ENCODE data around the gene ATP5PD.
"Not testable (repeated sequence)": the region's sequence is repeated elsewhere in the genome, so short reads cannot be mapped to it uniquely, and the experiment has no call there.

Gene ATP5PD

GRCh38 chr17:75077072-75077495, 30.3 kb upstream of the ATP5PD start:
- DNase-seq = no peak

GRCh38 chr17:75075597-75076336, 29.0 kb upstream of the ATP5PD start:
- DNase-seq = no peak

GRCh38 chr17:75074532-75074931, 27.8 kb upstream of the ATP5PD start:
- no peak for DNase-seq

GRCh38 chr17:75073618-75074047, 26.9 kb upstream of the ATP5PD start:
- DNase-seq = peak; percentile 51

GRCh38 chr17:75072909-75073308, 26.1 kb upstream of the ATP5PD start:
- not testable (repeated sequence) for DNase-seq

- not testable (repeated sequence) for DNase-seq
These were observed 24.9 kb upstream of the ATP5PD start for GRCh38 chr17:75071478-75072271.

GRCh38 chr17:75069783-75070182, 23.0 kb upstream of the ATP5PD start:
- no peak for DNase-seq

- no peak for DNase-seq
These were observed 22.0 kb upstream of the ATP5PD start for GRCh38 chr17:75068750-75069149.

GRCh38 chr17:75067856-75068255, 21.1 kb upstream of the ATP5PD start:
- DNase-seq = no peak

- peak; percentile 41 for DNase-seq
These were observed 18.9 kb upstream of the ATP5PD start for GRCh38 chr17:75065562-75066151.

GRCh38 chr17:75064867-75065561, 18.2 kb upstream of the ATP5PD start:
- DNase-seq = no peak

- DNase-seq = no peak
These were observed 17.7 kb upstream of the ATP5PD start for GRCh38 chr17:75064460-75064859.

- DNase-seq = no peak
These were observed 17.3 kb upstream of the ATP5PD start for GRCh38 chr17:75064040-75064439.

GRCh38 chr17:75063626-75064025, 16.9 kb upstream of the ATP5PD start:
- DNase-seq = no peak

GRCh38 chr17:75063201-75063600, 16.4 kb upstream of the ATP5PD start:
- DNase-seq = no peak

- no peak for DNase-seq
These were observed 14.8 kb upstream of the ATP5PD start for GRCh38 chr17:75061618-75062017.

GRCh38 chr17:75061055-75061438, 14.3 kb upstream of the ATP5PD start:
- DNase-seq = no peak

GRCh38 chr17:75060434-75061054, 13.8 kb upstream of the ATP5PD start:
- no peak for DNase-seq

- peak; percentile 71 for DNase-seq
These were observed 12.9 kb upstream of the ATP5PD start for GRCh38 chr17:75059369-75060345.

GRCh38 chr17:75051941-75052340, 5.2 kb upstream of the ATP5PD start:
- no peak for DNase-seq

GRCh38 chr17:75049706-75050105, 2.9 kb upstream of the ATP5PD start:
- no peak for DNase-seq

Measured in fibroblast of upper back skin (primary cell).